CD14-positive monocyte (primary cell): ENCODE measurements around the gene CDC25B. TPM values are rescaled to one million over a fixed set of nuclear protein-coding genes. Genes with fewer than 3 reads are reported as not detected.
A peak's percentile ranks its signal among the peaks of the same experiment; 100 is the strongest.
"Not testable (repeated sequence)": the region's sequence is repeated elsewhere in the genome, so short reads cannot be mapped to it uniquely, and the experiment has no call there.

Experiments
- DNase-seq, 3 donors: peaks; one replicate each; pipeline ENCODE4 v3.0.0-alpha.2; 2011 to 2022
- H2AFZ ChIP-seq: 2 replicates; pipeline ENCODE4 v1.6.0; 2012; ENCODE audit warnings: mild to moderate bottlenecking, low read depth, low read length, inconsistent platforms; ENCODE audit not compliant: insufficient read depth, poor library complexity, severe bottlenecking
- H3K27ac ChIP-seq, 2 donors: 1 replicate in 1 of 2; 2 replicates in 1 of 2; pipeline ENCODE4 v1.5.1; 2012 to 2013; ENCODE audit warnings: low read length in 2 of 2, control low read depth in 1 of 2, inconsistent platforms in 1 of 2, low read depth in 1 of 2, mild to moderate bottlenecking in 1 of 2
- H3K27me3 ChIP-seq, 2 donors: one replicate each; pipeline versions ENCODE4 v1.6.0 to v1.6.1; 2011 to 2013; ENCODE audit warnings: low read length in 2 of 2; ENCODE audit not compliant: control insufficient read depth in 2 of 2, insufficient read depth in 2 of 2
- H3K36me3 ChIP-seq, 2 donors: replicated peaks in 1 of 2; 1 replicate in 1 of 2; 2 replicates in 1 of 2; pipeline versions ENCODE4 v1.5.1 to v1.6.1; 2012 to 2013; ENCODE audit warnings: low read length in 2 of 2, control low read depth in 1 of 2, inconsistent platforms in 1 of 2, mild to moderate bottlenecking in 1 of 2; ENCODE audit not compliant: insufficient read depth in 2 of 2, control insufficient read depth in 1 of 2
- H3K4me1 ChIP-seq, 2 donors: 1 replicate in 1 of 2; 2 replicates in 1 of 2; pipeline versions ENCODE4 v1.5.1 to v1.6.1; 2012 to 2013; ENCODE audit warnings: low read length in 2 of 2, control low read depth in 1 of 2, inconsistent platforms in 1 of 2, mild to moderate bottlenecking in 1 of 2, moderate library complexity in 1 of 2; ENCODE audit not compliant: insufficient read depth in 2 of 2, control insufficient read depth in 1 of 2
- H3K4me2 ChIP-seq: replicated peaks from 2 replicates; pipeline ENCODE3; 2012; ENCODE audit warnings: low read length, moderate library complexity, mild to moderate bottlenecking; ENCODE audit not compliant: poor library complexity, severe bottlenecking; ENCODE audit errors: extremely low read depth
- H3K4me3 ChIP-seq, 3 experiments: fragments of 200-600 bp in 1 of 3; sonication (generic) in 1 of 3; replicated peaks in 1 of 3; 1 replicate in 2 of 3; 2 replicates in 1 of 3; pipeline ENCODE4 v1.5.1; 2011 to 2013; ENCODE audit warnings: low read length in 3 of 3, mild to moderate bottlenecking in 3 of 3, control low read depth in 2 of 3, low read depth in 2 of 3, inconsistent platforms in 1 of 3, moderate library complexity in 1 of 3
- H3K79me2 ChIP-seq: 2 replicates; pipeline ENCODE4 v1.6.0; 2012; ENCODE audit warnings: mild to moderate bottlenecking, control low read depth, inconsistent platforms, low read length, moderate library complexity; ENCODE audit not compliant: insufficient read depth
- H3K9ac ChIP-seq: 2 replicates; pipeline ENCODE4 v1.6.0; 2017; ENCODE audit warnings: low read length, mild to moderate bottlenecking; ENCODE audit not compliant: insufficient read depth, poor library complexity, severe bottlenecking
- H3K9me3 ChIP-seq, 2 donors: replicated peaks in 1 of 2; 1 replicate in 1 of 2; 2 replicates in 1 of 2; pipeline versions ENCODE4 v1.5.1 to v1.6.1; 2012 to 2013; ENCODE audit warnings: low read length in 2 of 2, control low read depth in 1 of 2; ENCODE audit not compliant: control insufficient read depth in 1 of 2, insufficient read depth in 1 of 2
- H4K20me1 ChIP-seq: 2 replicates; pipeline ENCODE4 v1.6.0; 2012; ENCODE audit warnings: mild to moderate bottlenecking, low read length, control low read depth, moderate library complexity; ENCODE audit not compliant: insufficient read depth
- H3K27ac Mint-ChIP-seq, 7 donors: one replicate each; pipeline ENCODE4 v1.8.0; 2020; ENCODE audit warnings: mild to moderate bottlenecking in 7 of 7, mixed read lengths in 7 of 7, moderate library complexity in 6 of 7, inconsistent platforms in 2 of 7
- H3K27me3 Mint-ChIP-seq, 3 donors: one replicate each; pipeline ENCODE4 v1.8.0; 2021 to 2022; ENCODE audit warnings: low read depth in 3 of 3, mild to moderate bottlenecking in 3 of 3, mixed read lengths in 3 of 3, moderate library complexity in 3 of 3, inconsistent platforms in 1 of 3
- H3K36me3 Mint-ChIP-seq, 2 donors: one replicate each; pipeline ENCODE4 v1.8.0; 2020; ENCODE audit warnings: mixed read lengths in 2 of 2, inconsistent platforms in 1 of 2, mild to moderate bottlenecking in 1 of 2
- H3K4me1 Mint-ChIP-seq: one replicate; pipeline ENCODE4 v1.8.0; 2020; ENCODE audit warnings: mild to moderate bottlenecking, mixed read lengths
- H3K4me3 Mint-ChIP-seq, 2 donors: one replicate each; pipeline ENCODE4 v1.8.0; 2020; ENCODE audit warnings: mild to moderate bottlenecking in 2 of 2, mixed read lengths in 2 of 2, moderate library complexity in 1 of 2
- H3K9me3 Mint-ChIP-seq, 7 donors: one replicate each; pipeline ENCODE4 v1.8.0; 2020 to 2022; ENCODE audit warnings: mixed read lengths in 7 of 7, mild to moderate bottlenecking in 6 of 7, moderate library complexity in 6 of 7, inconsistent platforms in 2 of 7
- WGBS: methylation state at CpG from one replicate; pipeline ENCODE4 v1.1.5; 2013; ENCODE audit warnings: missing lambda C conversion rate; ENCODE audit not compliant: insufficient coverage; 5-methylcytosine and 5-hydroxymethylcytosine counted together
- intact Hi-C, 2 donors: fragments of 100-400 bp; cut with micrococcal nuclease; formaldehyde crosslinking; loops; one replicate each; pipeline versions ENCODE4 v1.15.0 to v1.15.1; 2023
- polyA plus RNA-seq, 3 donors: library from polyadenylated mRNA; depleted of rRNA in 1 of 3; unstranded in 2 of 3; stranded (reverse) in 1 of 3; fragments of 300-500 nt in 2 of 3; fragments of >200 nt in 1 of 3; fragmentation: Illumina TruSeq in 2 of 3; gene quantifications; 1 replicate in 2 of 3; 2 replicates in 1 of 3; pipeline ENCODE4 v1.2.3, GENCODE V29; 2012 to 2021
- TF ChIP-seq, protein P1 (sequence below): fragments of 200-600 bp; IDR thresholded peaks from one replicate; pipeline ENCODE4 v1.8.0; 2022; ENCODE audit warnings: antibody characterized with exemption, mild to moderate bottlenecking

Gene CDC25B
- polyA plus RNA-seq, 3 donors = 3.6 to 35.6 (median 4.0) TPM

DNA sequence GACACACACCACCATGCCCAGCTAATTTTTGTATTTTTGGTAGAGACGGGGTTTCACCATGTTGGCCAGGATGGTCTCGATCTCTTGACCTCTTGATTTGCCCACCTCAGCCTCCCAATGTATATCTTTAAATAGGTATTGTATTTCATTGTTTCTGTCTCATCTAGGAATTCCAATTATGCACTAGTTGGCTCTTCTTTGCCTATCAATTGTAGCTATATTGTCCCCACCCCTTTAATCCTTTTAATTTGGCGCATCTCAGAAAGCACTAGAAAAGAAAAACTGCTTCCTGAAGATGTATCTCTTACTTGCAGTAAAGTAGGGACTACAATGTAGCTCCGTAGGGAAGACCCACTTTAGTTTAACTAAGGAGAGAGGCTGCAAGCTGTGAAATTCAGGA lies 40.0 kb downstream of the CDC25B start:
- no peaks in the 10 kb centered on the region for H3K27me3 Mint-ChIP-seq
- Histone ChIP-seq H3K4me3 (no peak overlapping the region), H3K27ac (no peak overlapping the region), H3K9ac (no peak overlapping the region), H3K79me2 (no peaks in the 10 kb centered on the region), H3K36me3 (no peaks in the 10 kb centered on the region), H3K9me3 (no peaks in the 10 kb centered on the region), H3K4me2 (no peak overlapping the region), H4K20me1 (no peaks in the 10 kb centered on the region), H3K4me1 (peaks cover 16 to 19% of the 10 kb centered on the region in 2 donors), H3K27me3 (no peaks in the 10 kb centered on the region), H2AFZ (no peak overlapping the region)
- WGBS = 100% methylated on average over 1 of the region's 4 CpGs
- H3K9me3 Mint-ChIP-seq = peaks cover 0 to 2% (median 0%) of the 10 kb centered on the region in 7 donors
- intact Hi-C loops = no loop called here
- TF ChIP-seq, protein P1, sequence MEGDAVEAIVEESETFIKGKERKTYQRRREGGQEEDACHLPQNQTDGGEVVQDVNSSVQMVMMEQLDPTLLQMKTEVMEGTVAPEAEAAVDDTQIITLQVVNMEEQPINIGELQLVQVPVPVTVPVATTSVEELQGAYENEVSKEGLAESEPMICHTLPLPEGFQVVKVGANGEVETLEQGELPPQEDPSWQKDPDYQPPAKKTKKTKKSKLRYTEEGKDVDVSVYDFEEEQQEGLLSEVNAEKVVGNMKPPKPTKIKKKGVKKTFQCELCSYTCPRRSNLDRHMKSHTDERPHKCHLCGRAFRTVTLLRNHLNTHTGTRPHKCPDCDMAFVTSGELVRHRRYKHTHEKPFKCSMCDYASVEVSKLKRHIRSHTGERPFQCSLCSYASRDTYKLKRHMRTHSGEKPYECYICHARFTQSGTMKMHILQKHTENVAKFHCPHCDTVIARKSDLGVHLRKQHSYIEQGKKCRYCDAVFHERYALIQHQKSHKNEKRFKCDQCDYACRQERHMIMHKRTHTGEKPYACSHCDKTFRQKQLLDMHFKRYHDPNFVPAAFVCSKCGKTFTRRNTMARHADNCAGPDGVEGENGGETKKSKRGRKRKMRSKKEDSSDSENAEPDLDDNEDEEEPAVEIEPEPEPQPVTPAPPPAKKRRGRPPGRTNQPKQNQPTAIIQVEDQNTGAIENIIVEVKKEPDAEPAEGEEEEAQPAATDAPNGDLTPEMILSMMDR = no peak
- H3K27ac Mint-ChIP-seq = no peak overlapping the region
- H3K4me3 Mint-ChIP-seq = no peak overlapping the region
- peaks cover 2 to 3% of the 10 kb centered on the region in 2 donors for H3K36me3 Mint-ChIP-seq
- DNase-seq = no peak
- peaks cover 22% of the 10 kb centered on the region for H3K4me1 Mint-ChIP-seq

DNA sequence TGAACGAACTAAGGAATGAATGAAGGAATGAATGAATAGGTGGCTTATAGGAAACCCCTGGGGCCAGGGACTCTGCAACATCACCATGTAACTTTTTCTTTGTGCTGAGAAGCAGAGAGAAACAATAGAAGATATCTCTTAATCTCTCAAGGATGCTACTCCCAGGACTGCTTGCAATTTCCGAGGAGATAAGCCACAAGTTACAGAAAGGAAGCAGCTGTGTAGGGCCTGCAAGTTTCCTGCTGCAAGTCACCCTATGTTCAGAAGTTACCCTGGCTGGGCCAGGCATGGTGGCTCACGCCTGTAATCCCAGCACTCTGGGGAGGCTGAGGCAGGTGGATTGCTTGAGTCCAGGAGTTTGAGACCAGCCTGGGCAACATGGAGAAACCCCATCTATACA lies 43.2 kb downstream of the CDC25B start:
- 0% methylated on average over 1 of the region's 3 CpGs for WGBS
- intact Hi-C loops = no loop called here
- Histone ChIP-seq H4K20me1 (no peaks in the 10 kb centered on the region), H3K9me3 (no peaks in the 10 kb centered on the region), H3K36me3 (no peaks in the 10 kb centered on the region), H3K27me3 (no peaks in the 10 kb centered on the region), H3K4me1 (peaks cover 16 to 19% of the 10 kb centered on the region in 2 donors), H3K9ac (no peak overlapping the region), H3K4me2 (peak overlapping the region; percentile 74), H3K79me2 (no peaks in the 10 kb centered on the region), H2AFZ (peak overlapping the region; percentile 79), H3K27ac (peak overlapping the region in 1 of 2 donors; percentile 79), H3K4me3 (peak overlapping the region in 1 of 3 experiments; percentile 60)
- H3K27ac Mint-ChIP-seq = peak overlapping the region in 6 of 7 donors; percentile 80 to 90 (median 86)
- peaks cover 2 to 3% of the 10 kb centered on the region in 2 donors for H3K36me3 Mint-ChIP-seq
- TF ChIP-seq, protein P1 = no peak
- H3K9me3 Mint-ChIP-seq = peaks cover 0 to 2% (median 0%) of the 10 kb centered on the region in 7 donors
- H3K4me1 Mint-ChIP-seq = peaks cover 22% of the 10 kb centered on the region
- DNase-seq = no peak
- no peaks in the 10 kb centered on the region for H3K27me3 Mint-ChIP-seq
- peak overlapping the region in 1 of 2 donors; percentile 89 for H3K4me3 Mint-ChIP-seq

GRCh38 chr20:3840201-3840600 lies 44.1 kb downstream of the CDC25B start:
- H4K20me1 ChIP-seq, H3K27me3 ChIP-seq, H3K4me2 ChIP-seq, H3K36me3 ChIP-seq, H3K27ac Mint-ChIP-seq, H3K9me3 Mint-ChIP-seq, H3K4me3 ChIP-seq, H3K9me3 ChIP-seq, H3K36me3 Mint-ChIP-seq, DNase-seq, H2AFZ ChIP-seq, H3K27ac ChIP-seq, H3K79me2 ChIP-seq, H3K4me3 Mint-ChIP-seq, H3K27me3 Mint-ChIP-seq, H3K9ac ChIP-seq: not testable (repeated sequence)
- 100% methylated on average over 1 of the region's 7 CpGs for WGBS
- intact Hi-C loops = loop anchor here in 1 of 2 donors (10.0 kb wide), 1 partner anchor 55 kb away; the partner anchor contains the start of genes CENPB and SPEF1
- peaks cover 20% of the 10 kb centered on the region for H3K4me1 Mint-ChIP-seq
- peaks cover 16 to 19% of the 10 kb centered on the region in 2 donors for H3K4me1 ChIP-seq
